GM18858 (cell line): Measurements from ENCODE around the gene ZFP30.
A peak's percentile ranks its signal among the peaks of the same experiment; 100 is the strongest.
"Not testable (repeated sequence)": the region's sequence is repeated elsewhere in the genome, so short reads cannot be mapped to it uniquely, and the experiment has no call there.

Source experiments
- ATAC-seq: cut with Tn5 transposase; IDR thresholded peaks from one replicate; pipeline ENCODE4 v1.9.1; 2021; ENCODE audit not compliant: unreplicated experiment

Gene ZFP30

GRCh38 chr19:37655301-37655688 lies at the start of gene ZFP30:
TSS of gene ZFP30 (minus strand) at chr19:37655465. CDS start at chr19:37647822, 7,643 bp downstream.
- no peak for ATAC-seq

GRCh38 chr19:37699057-37699456 lies 43.8 kb upstream of the ZFP30 start:
- no peak for ATAC-seq

- no peak for ATAC-seq
These were observed 43.0 kb upstream of the ZFP30 start for GRCh38 chr19:37698216-37698615.

GRCh38 chr19:37695144-37695899 lies 40.1 kb upstream of the ZFP30 start:
- no peak for ATAC-seq

GRCh38 chr19:37692956-37693620 lies 37.8 kb upstream of the ZFP30 start:
- ATAC-seq: no peak

- ATAC-seq: no peak
These were observed 36.7 kb upstream of the ZFP30 start for GRCh38 chr19:37691881-37692504.

GRCh38 chr19:37683520-37683919 lies 28.3 kb upstream of the ZFP30 start:
- no peak for ATAC-seq

GRCh38 chr19:37669450-37669914 lies 14.2 kb upstream of the ZFP30 start:
- no peak for ATAC-seq

- ATAC-seq: not testable (repeated sequence)
These were observed 1.9 kb upstream of the ZFP30 start for GRCh38 chr19:37657157-37657556.

- ATAC-seq: no peak
These were observed 565 bp upstream of the ZFP30 start for GRCh38 chr19:37655689-37656371.

GRCh38 chr19:37654629-37655300 lies 500 bp downstream of the ZFP30 start:
- ATAC-seq: no peak

- ATAC-seq: no peak
These were observed 1.1 kb downstream of the ZFP30 start for GRCh38 chr19:37654118-37654517.

- no peak for ATAC-seq
These were observed 19.9 kb downstream of the ZFP30 start for GRCh38 chr19:37635076-37636056.

- ATAC-seq: peak; percentile 18
These were observed 60.3 kb downstream of the ZFP30 start for GRCh38 chr19:37594982-37595382.

GRCh38 chr19:37594304-37594981 lies 60.8 kb downstream of the ZFP30 start, which contains the start of the genes ZNF540 and ZNF571:
TSS of gene ZNF540 (plus strand) at chr19:37594876. CDS start at chr19:37598448, 3,572 bp downstream.
TSS of gene ZNF571 (minus strand) at chr19:37594792. CDS start at chr19:37586676, 8,116 bp downstream.
- ATAC-seq: peak; percentile 89

- no peak for ATAC-seq
These were observed 61.3 kb downstream of the ZFP30 start for GRCh38 chr19:37593996-37594303.

GRCh38 chr19:37583340-37583739 lies 71.9 kb downstream of the ZFP30 start:
- no peak for ATAC-seq

GRCh38 chr19:37572203-37572602 lies 83.1 kb downstream of the ZFP30 start:
- ATAC-seq: no peak

GRCh38 chr19:37565370-37565669 lies 89.9 kb downstream of the ZFP30 start:
- ATAC-seq: no peak
